NCI-H460 (cell line): ENCODE measurements around the gene LIME1. TPM values are rescaled to one million over a fixed set of nuclear protein-coding genes. Genes with fewer than 3 reads are reported as not detected.
"Not testable (repeated sequence)": the region's sequence is repeated elsewhere in the genome, so short reads cannot be mapped to it uniquely, and the experiment has no call there.

Source experiments
- DNase-seq: peaks from one replicate; pipeline ENCODE4 v3.0.0-alpha.2; 2016; ENCODE audit warnings: low read depth; ENCODE audit errors: extremely low read depth
- total RNA-seq: library from RNA; depleted of rRNA; stranded (reverse); fragments of >200 nt; shearing (Covaris generic); gene quantifications from 2 replicates; pipeline ENCODE4 v1.2.3, GENCODE V29; 2014

Gene LIME1
- total RNA-seq, 1 experiment from 2014 or later, result 6.6 TPM

GRCh38 chr20:63706852-63707557 lies 29.5 kb upstream of the LIME1 start:
- DNase-seq, result no peak

GRCh38 chr20:63707558-63708300 lies 28.7 kb upstream of the LIME1 start, which contains the start of the genes ARFRP1 and ZGPAT:
TSS of gene ARFRP1 (minus strand) at chr20:63707976. CDS start at chr20:63707091, 885 bp downstream.
TSS of gene ZGPAT (plus strand) at chr20:63708039. CDS start at chr20:63708581, 542 bp downstream.
- DNase-seq, result peak; percentile 70

DNA sequence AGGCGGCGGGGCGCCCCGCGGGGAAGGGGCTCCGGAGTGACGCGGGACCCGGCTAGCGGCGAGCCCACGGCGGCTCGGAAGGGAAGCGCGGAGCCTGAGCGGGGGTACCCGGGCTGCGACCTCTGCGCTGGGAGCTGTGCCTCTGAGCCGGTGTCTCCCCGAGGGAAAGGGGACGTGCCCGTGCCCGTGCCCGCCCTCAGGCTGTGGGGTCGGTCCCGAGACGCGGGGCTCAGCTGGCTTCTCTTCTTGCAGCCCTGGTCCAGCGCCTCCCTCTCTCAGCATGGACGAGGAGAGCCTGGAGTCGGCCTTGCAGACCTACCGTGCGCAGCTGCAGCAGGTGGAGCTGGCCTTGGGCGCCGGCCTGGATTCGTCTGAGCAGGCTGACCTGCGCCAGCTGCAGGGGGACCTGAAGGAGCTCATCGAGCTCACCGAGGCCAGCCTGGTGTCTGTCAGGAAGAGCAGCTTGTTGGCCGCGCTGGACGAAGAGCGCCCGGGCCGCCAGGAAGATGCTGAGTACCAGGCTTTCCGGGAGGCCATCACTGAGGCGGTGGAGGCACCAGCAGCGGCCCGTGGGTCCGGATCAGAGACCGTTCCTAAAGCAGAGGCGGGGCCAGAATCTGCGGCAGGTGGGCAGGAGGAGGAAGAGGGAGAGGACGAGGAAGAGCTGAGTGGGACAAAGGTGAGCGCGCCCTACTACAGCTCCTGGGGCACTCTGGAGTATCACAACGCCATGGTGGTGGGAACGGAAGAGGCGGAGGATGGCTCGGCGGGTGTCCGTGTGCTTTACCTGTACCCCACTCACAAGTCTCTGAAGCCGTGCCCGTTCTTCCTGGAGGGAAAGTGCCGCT lies 27.9 kb upstream of the LIME1 start:
- DNase-seq, result no peak

GRCh38 chr20:63709149-63709527 lies 27.3 kb upstream of the LIME1 start:
- no peak for DNase-seq

- DNase-seq, result no peak
Observed at GRCh38 chr20:63711085-63711645, 25.3 kb upstream of the LIME1 start.

DNA sequence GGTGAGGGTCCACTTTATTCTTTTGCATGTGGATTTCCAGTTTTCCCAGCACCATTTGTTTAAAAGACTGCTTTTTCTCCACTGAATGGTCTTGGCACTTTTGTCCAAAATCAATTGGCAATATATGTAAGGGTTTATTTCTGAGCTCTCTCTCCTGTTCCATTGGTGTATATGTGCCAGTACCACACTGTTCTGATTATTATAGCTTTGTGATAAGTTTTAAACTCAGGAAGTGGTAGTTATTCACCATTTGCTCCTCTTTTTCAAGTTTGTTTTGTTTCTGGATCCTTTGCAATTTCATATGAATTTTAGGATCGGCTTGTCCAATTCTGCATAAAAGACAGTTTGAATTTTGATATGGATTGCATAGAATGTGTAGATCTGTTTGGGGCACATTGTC lies 24.3 kb upstream of the LIME1 start:
- DNase-seq, result no peak

- no peak for DNase-seq
Observed at GRCh38 chr20:63714858-63715257, 21.6 kb upstream of the LIME1 start.

DNA sequence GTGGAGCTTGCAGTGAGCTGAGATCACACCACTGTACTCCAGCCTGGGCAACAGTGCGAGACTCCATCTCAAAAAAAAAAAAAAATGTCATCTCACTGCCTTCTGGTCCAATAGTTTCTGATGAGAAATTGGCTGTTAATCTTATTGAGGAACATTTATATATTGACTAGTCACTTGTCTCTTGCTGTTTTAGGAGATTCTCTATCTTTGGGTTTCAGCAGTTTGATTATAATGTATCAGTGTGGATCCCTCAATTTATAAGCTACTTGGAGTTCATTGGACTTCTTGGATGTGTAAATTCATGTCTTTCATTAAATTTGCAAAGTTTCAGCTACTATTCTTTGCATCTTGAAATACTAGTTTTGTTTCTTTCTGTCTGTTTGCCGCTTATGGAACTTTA lies 17.5 kb upstream of the LIME1 start:
- no peak for DNase-seq

DNA sequence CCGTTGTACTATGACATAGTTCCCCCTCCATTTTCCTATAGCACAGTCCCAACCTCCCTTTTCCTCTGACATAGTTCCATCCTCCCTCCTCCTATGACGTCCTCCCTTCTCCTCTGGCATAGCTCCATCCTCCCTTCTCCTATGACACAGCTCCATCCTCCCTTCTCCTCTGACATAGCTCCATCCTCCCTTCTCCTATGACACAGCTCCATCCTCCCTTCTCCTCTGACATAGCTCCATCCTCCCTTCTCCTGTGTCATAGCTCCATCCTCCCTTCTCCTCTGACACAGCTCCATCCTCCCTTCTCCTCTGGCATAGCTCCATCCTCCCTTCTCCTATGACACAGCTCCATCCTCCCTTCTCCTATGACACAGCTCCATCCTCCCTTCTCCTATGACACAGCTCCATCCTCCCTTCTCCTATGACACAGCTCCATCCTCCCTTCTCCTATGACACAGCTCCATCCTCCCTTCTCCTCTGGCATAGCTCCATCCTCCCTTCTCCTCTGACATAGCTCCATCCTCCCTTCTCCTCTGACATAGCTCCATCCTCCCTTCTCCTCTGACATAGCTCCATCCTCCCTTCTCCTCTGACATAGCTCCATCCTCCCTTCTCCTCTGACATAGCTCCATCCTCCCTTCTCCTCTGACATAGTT lies 13.4 kb upstream of the LIME1 start:
- DNase-seq, result not testable (repeated sequence)

- not testable (repeated sequence) for DNase-seq
Observed at GRCh38 chr20:63730189-63730733, 6.2 kb upstream of the LIME1 start.

GRCh38 chr20:63731410-63731809 lies 5.1 kb upstream of the LIME1 start:
- DNase-seq, result no peak

DNA sequence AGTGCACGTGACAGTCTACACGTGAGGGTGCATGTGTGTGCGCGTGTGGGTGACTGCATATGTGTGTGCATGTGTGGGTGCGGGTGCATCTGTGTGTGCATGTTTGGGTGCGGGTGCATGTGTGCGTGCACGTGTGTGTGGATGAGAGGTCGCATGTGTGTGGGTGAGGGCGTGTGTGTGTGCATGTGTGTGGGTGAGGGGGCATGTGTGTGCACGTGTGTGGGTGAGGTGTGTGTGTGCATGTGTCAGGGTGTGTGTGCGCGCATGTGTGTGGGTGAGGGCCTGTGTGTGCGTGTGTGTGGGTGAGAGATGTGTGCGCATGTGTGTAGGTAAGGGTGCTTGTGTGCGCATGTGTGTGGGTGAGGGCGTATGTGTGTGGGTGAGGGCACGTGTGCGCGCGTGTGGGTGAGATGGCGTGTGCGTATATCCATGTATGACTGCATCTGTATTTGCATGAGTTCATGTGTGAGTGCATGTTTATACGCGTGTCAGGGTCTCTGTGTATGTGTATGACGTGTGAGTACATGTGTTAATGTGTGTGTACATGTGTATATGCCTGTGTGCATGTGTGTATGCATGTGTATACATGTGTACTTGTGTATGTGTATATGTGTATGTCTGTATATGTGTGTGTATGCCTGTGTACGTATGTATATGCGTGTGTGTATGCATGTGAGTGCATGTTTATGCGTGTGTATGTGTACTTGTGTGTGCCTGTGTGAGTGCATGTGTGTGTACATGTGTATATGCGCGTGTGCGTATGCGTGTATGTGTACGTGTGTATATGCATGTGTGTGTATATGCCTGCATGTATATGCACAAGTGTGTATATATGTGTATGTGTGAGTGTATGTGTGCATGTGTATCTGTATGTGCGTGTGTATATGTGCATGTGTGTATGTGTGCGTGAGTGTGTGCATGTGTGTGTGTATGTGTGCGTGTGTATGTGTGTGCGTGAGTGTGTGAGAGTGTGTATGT lies 4.1 kb upstream of the LIME1 start:
- no peak for DNase-seq

- no peak for DNase-seq
Observed at GRCh38 chr20:63733117-63733516, 3.3 kb upstream of the LIME1 start.

GRCh38 chr20:63733579-63734081 lies 2.8 kb upstream of the LIME1 start:
- no peak for DNase-seq

DNA sequence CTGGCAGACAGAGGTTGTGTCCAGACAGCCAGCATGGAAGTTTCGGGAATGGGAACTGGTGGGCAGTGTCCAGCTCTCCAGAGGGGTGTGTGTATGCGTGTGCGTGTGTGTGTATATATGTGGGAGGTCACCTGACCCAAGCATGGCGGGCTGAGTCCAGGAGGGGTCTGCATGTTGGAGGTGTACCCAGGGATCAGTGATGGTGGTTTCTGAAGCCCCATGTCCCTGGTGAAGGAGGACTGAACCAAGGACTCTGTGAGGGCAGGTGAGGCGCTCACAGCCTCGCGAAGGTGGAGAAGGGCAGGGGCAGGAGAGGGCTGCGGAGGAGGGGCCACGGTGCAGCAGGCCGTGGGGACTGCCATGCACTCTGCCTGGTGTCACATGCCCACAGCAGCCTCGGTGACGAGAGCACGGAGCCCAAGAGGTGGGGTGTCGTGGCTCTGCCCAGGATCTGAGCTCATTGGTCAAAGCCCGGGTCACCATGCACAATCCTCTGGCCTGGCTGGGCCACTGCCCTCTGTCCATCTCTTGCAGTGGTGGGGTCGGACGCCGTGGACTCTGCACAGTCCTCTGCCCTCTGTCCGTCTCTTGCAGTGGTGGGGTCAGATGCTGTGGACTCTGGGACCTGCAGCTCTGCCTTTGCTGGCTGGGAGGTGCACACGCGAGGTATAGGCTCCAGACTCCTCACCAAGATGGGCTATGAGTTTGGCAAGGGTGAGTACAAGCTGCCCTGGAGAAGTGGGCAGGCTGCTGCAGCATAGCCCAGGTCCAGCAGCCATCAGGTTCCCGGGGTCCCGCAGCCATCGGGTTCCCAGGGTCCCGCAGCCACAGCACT lies 2.1 kb upstream of the LIME1 start:
- no peak for DNase-seq

- no peak for DNase-seq
Observed at GRCh38 chr20:63734946-63735858, 1.3 kb upstream of the LIME1 start.
